ENCODE data around the gene RNF224.

Gene RNF224

GRCh38 chr9:137250329-137251193, 23.3 kb downstream of the RNF224 start:
- DNase-seq (ENCODE audit: low read depth): no peak
- no peak for TF ChIP-seq CTCF (conservative IDR thresholded peaks at IDR 0.05; ENCODE audit: low read depth, low read length)
- no peak overlapping the region for H3K4me3 ChIP-seq (ENCODE audit: low read depth, low read length)

GRCh38 chr9:137251194-137251461, 23.8 kb downstream of the RNF224 start, which contains the start of gene STPG3:
STPG3 (plus strand) TSS chr9:137251286; CDS start chr9:137251287, 1 bp downstream.
- no peak for TF ChIP-seq CTCF (conservative IDR thresholded peaks at IDR 0.05; ENCODE audit: low read depth, low read length)
- no peak within 1 kb of the TSS for H3K4me3 ChIP-seq (ENCODE audit: low read depth, low read length)
- no peak for DNase-seq (ENCODE audit: low read depth)

- DNase-seq (ENCODE audit: low read depth): no peak
- no peak overlapping the region for H3K4me3 ChIP-seq (ENCODE audit: low read depth, low read length)
- TF ChIP-seq CTCF (conservative IDR thresholded peaks at IDR 0.05; ENCODE audit: low read depth, low read length): no peak
These were observed 24.4 kb downstream of the RNF224 start for GRCh38 chr9:137251490-137252268.

GRCh38 chr9:137252555-137253506, 25.5 kb downstream of the RNF224 start:
- no peak for TF ChIP-seq CTCF (conservative IDR thresholded peaks at IDR 0.05; ENCODE audit: low read depth, low read length)
- no peak for DNase-seq (ENCODE audit: low read depth)
- H3K4me3 ChIP-seq (ENCODE audit: low read depth, low read length): no peak overlapping the region

GRCh38 chr9:137253717-137254623, 26.7 kb downstream of the RNF224 start:
- H3K4me3 ChIP-seq (ENCODE audit: low read depth, low read length): peak overlapping the region; percentile 78
- TF ChIP-seq CTCF (conservative IDR thresholded peaks at IDR 0.05; ENCODE audit: low read depth, low read length): no peak
- no peak for DNase-seq (ENCODE audit: low read depth)
